SK-N-SH (cell line): ENCODE results near the gene HBG1. TPM values are rescaled to one million over a fixed set of nuclear protein-coding genes. Genes with fewer than 3 reads are reported as not detected.

Experiments
- CTCF ChIA-PET: fragments of 300-600, 350-600 bp; formaldehyde crosslinking; extraction: SDS; loops from one replicate; lab custom pipeline; 2021; lab: Yijun Ruan, JAX
- POLR2A ChIA-PET: fragments of 350-600 bp; sonication (Branson Sonifier 250); formaldehyde crosslinking; extraction: SDS; loops from one replicate; lab custom pipeline; 2020; ENCODE audit warnings: antibody characterized with exemption, inconsistent platforms; lab: Yijun Ruan, JAX
- DNase-seq: peaks from one replicate; pipeline ENCODE4 v3.0.0; 2012
- H2AFZ ChIP-seq: fragments of 200-600 bp; sonication (generic); 2 replicates; pipeline ENCODE4 v1.8.1; 2016; ENCODE audit warnings: antibody characterized with exemption, mild to moderate bottlenecking, low read depth
- H3F3A ChIP-seq: fragments of 200-600 bp; sonication (generic); replicated peaks from 2 replicates; pipeline ENCODE3; 2016; ENCODE audit warnings: antibody characterized with exemption, mild to moderate bottlenecking; ENCODE audit not compliant: insufficient read depth
- H3K27ac ChIP-seq, 2 experiments: fragments of 200-500 bp in 1 of 2; fragments of 200-600 bp in 1 of 2; sonication (Bioruptor generic) in 1 of 2; sonication (generic), shearing (Covaris generic) in 1 of 2; 2 replicates each; pipeline versions ENCODE4 v1.5.1 to v1.6.1; 2014 to 2016; ENCODE audit warnings: low read depth in 2 of 2, inconsistent platforms in 1 of 2, low read length in 1 of 2, mild to moderate bottlenecking in 1 of 2, mixed read lengths in 1 of 2
- H3K27me3 ChIP-seq: fragments of 200-600 bp; sonication (generic), shearing (Covaris generic); 2 replicates; pipeline ENCODE4 v1.6.1; 2016; ENCODE audit warnings: mixed run types; ENCODE audit not compliant: insufficient read depth
- H3K36me3 ChIP-seq, 2 experiments: fragments of 200-500 bp in 1 of 2; fragments of 200-600 bp in 1 of 2; sonication (Bioruptor generic) in 1 of 2; sonication (generic) in 1 of 2; replicated peaks in 1 of 2; 2 replicates each; pipeline versions ENCODE3 to v1.5.1; 2014 to 2016; ENCODE audit warnings: low read length in 1 of 2, mild to moderate bottlenecking in 1 of 2; ENCODE audit not compliant: insufficient read depth in 2 of 2, control insufficient read depth in 1 of 2
- H3K4me1 ChIP-seq, 2 experiments: fragments of 200-500 bp in 1 of 2; fragments of 200-600 bp in 1 of 2; sonication (Bioruptor generic) in 1 of 2; sonication (generic), shearing (Covaris generic) in 1 of 2; 2 replicates each; pipeline versions ENCODE4 v1.5.1 to v1.6.1; 2014 to 2016; ENCODE audit warnings: low read depth in 1 of 2, low read length in 1 of 2, mixed run types in 1 of 2; ENCODE audit not compliant: insufficient read depth in 2 of 2, control insufficient read depth in 1 of 2
- H3K4me2 ChIP-seq: fragments of 200-600 bp; sonication (generic), shearing (Covaris generic); 2 replicates; pipeline ENCODE4 v1.6.1; 2017; ENCODE audit warnings: mixed run types
- H3K4me3 ChIP-seq, 2 experiments: fragments of 200-500 bp in 1 of 2; fragments of 200-600 bp in 1 of 2; sonication (Bioruptor generic) in 1 of 2; sonication (generic), shearing (Covaris generic) in 1 of 2; 2 replicates each; pipeline versions ENCODE4 v1.5.1 to v1.8.1; 2014 to 2016; ENCODE audit warnings: low read depth in 2 of 2, inconsistent platforms in 1 of 2, low read length in 1 of 2, mild to moderate bottlenecking in 1 of 2, mixed read lengths in 1 of 2, moderate library complexity in 1 of 2
- H3K79me2 ChIP-seq: fragments of 200-600 bp; sonication (generic); 2 replicates; pipeline ENCODE4 v1.8.1; 2017; ENCODE audit warnings: mild to moderate bottlenecking; ENCODE audit not compliant: insufficient read depth
- H3K9ac ChIP-seq: fragments of 200-600 bp; sonication (generic); 2 replicates; pipeline ENCODE4 v1.6.1; 2017; ENCODE audit warnings: mixed run types
- H3K9me2 ChIP-seq: fragments of 200-600 bp; sonication (generic); 2 replicates; pipeline ENCODE4 v1.6.1; 2017; ENCODE audit warnings: mixed run types
- H3K9me3 ChIP-seq: fragments of 200-600 bp; sonication (generic); 2 replicates; pipeline ENCODE4 v1.6.1; 2017; ENCODE audit warnings: mixed run types, mild to moderate bottlenecking, moderate library complexity
- H4K20me1 ChIP-seq: fragments of 200-600 bp; sonication (generic); 2 replicates; pipeline ENCODE4 v1.6.1; 2017; ENCODE audit warnings: mild to moderate bottlenecking, mixed run types; ENCODE audit not compliant: insufficient read depth
- CHD2 ChIP-seq: fragments of 150-350 bp; IDR thresholded peaks from 2 replicates; pipeline ENCODE4 v1.6.1; 2018; ENCODE audit warnings: low read length; ENCODE audit not compliant: partially characterized antibody
- EP300 ChIP-seq, 2 experiments: IDR thresholded peaks; 2 replicates each; pipeline versions ENCODE4 v1.4.0 to v1.6.1; 2012; ENCODE audit warnings: borderline replicate concordance in 1 of 2, low read depth in 1 of 2, low read length in 1 of 2
- FOSL2 ChIP-seq: IDR thresholded peaks from 2 replicates; pipeline ENCODE4 v1.4.0; 2012; ENCODE audit warnings: low read depth, mild to moderate bottlenecking, moderate library complexity, borderline replicate concordance
- FOXM1 ChIP-seq: IDR thresholded peaks from 2 replicates; pipeline ENCODE4 v1.4.0; 2012; ENCODE audit warnings: low read depth, mild to moderate bottlenecking
- GABPA ChIP-seq: IDR thresholded peaks from 2 replicates; pipeline ENCODE4 v1.4.0; 2012; ENCODE audit warnings: low read depth, mild to moderate bottlenecking
- GATA2 ChIP-seq: sonication (generic); formaldehyde crosslinking; IDR thresholded peaks from 2 replicates; pipeline ENCODE4 v1.5.0; 2020; ENCODE audit warnings: mild to moderate bottlenecking, missing genetic modification reagents
- MEF2A ChIP-seq: IDR thresholded peaks from 2 replicates; pipeline ENCODE4 v1.4.0; 2012; ENCODE audit warnings: low read depth, borderline replicate concordance
- NRF1 ChIP-seq: IDR thresholded peaks from 2 replicates; pipeline ENCODE4 v1.6.1; 2012; ENCODE audit warnings: low read depth, mild to moderate bottlenecking, low read length
- RCOR1 ChIP-seq: fragments of 150-350 bp; IDR thresholded peaks from 2 replicates; pipeline ENCODE4 v1.6.1; 2017; ENCODE audit warnings: antibody characterized with exemption, low read length
- RFX5 ChIP-seq: IDR thresholded peaks from 2 replicates; pipeline ENCODE4 v1.6.1; 2012; ENCODE audit warnings: mild to moderate bottlenecking, improper control_type of control experiment, low read length
- RXRA ChIP-seq: IDR thresholded peaks from 2 replicates; pipeline ENCODE4 v1.4.0; 2012; ENCODE audit warnings: low read depth, mild to moderate bottlenecking, borderline replicate concordance
- SIN3A ChIP-seq: IDR thresholded peaks from 2 replicates; pipeline ENCODE4 v1.6.1; 2012; ENCODE audit warnings: low read depth, mild to moderate bottlenecking, low read length, moderate library complexity, borderline replicate concordance
- TAF1 ChIP-seq: IDR thresholded peaks from 2 replicates; pipeline ENCODE4 v1.6.1; 2012; ENCODE audit warnings: low read depth, mild to moderate bottlenecking, low read length, moderate library complexity, borderline replicate concordance
- WGBS: methylation state at CpG from one replicate; pipeline ENCODE4 v1.1.6; 2017; ENCODE audit warnings: low lambda C conversion rate; 5-methylcytosine and 5-hydroxymethylcytosine counted together
- polyA plus RNA-seq, 3 experiments: library from polyadenylated mRNA; depleted of rRNA; stranded (reverse); fragments of >200 nt; gene quantifications; 2 replicates each; pipeline ENCODE4 v1.2.3, GENCODE V29; 2012
- TF ChIP-seq, protein P1 (sequence below): IDR thresholded peaks from 2 replicates; pipeline ENCODE4 v1.4.0; 2012; ENCODE audit warnings: low read depth, borderline replicate concordance
- TF ChIP-seq, protein P2 (sequence below): IDR thresholded peaks from 2 replicates; pipeline ENCODE4 v1.4.0; 2012; ENCODE audit warnings: low read depth
- TF ChIP-seq, protein P3 (sequence below): fragments of 150-350 bp; IDR thresholded peaks from 2 replicates; pipeline ENCODE4 v1.6.1; 2017; ENCODE audit warnings: antibody characterized with exemption, low read length, low read depth, borderline replicate concordance
- TF ChIP-seq, protein P4 (sequence below): IDR thresholded peaks from 2 replicates; pipeline ENCODE4 v1.4.0; 2012; ENCODE audit warnings: low read depth, borderline replicate concordance

HBG1 gene
- polyA plus RNA-seq, 1 of the 3 experiments (the other 2 are of a cell fraction) = not detected

DNA sequence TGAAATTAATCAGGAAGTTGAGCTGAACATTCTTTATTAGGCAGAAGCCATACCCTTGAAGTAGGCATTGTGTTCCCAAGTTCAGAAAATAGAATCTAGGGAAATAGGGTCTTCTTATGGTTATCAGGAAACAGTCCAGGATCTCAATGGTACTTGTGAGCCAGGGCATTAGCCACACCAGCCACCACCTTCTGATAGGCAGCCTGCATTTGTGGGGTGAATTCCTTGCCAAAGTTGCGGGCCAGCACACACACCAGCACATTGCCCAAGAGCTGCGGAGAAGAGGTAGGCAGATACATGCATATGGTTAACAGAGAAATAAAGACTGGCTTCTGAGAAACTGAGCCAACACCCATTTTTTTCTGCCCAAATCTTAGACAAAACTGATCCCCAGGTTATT, 16.8 kb downstream of the HBG1 start:
- ChIA-PET CTCF (no interaction called here), POLR2A (no interaction called here)
- 31% methylated on average over 2 of the region's 2 CpGs for WGBS
- no peaks in the 10 kb centered on the region for H3K4me1 ChIP-seq
- no peak overlapping the region for H3K9ac ChIP-seq
- H3K79me2 ChIP-seq = no peaks in the 10 kb centered on the region
- no peaks in the 10 kb centered on the region for H3K9me2 ChIP-seq
- H3K27ac ChIP-seq = no peak overlapping the region
- no peaks in the 10 kb centered on the region for H3F3A ChIP-seq
- no peaks in the 10 kb centered on the region for H3K9me3 ChIP-seq
- DNase-seq = no peak
- TF ChIP-seq GABPA = no peak
- no peak for TF ChIP-seq CHD2
- no peak for TF ChIP-seq RFX5
- no peak for TF ChIP-seq RXRA
- TF ChIP-seq, protein P1, sequence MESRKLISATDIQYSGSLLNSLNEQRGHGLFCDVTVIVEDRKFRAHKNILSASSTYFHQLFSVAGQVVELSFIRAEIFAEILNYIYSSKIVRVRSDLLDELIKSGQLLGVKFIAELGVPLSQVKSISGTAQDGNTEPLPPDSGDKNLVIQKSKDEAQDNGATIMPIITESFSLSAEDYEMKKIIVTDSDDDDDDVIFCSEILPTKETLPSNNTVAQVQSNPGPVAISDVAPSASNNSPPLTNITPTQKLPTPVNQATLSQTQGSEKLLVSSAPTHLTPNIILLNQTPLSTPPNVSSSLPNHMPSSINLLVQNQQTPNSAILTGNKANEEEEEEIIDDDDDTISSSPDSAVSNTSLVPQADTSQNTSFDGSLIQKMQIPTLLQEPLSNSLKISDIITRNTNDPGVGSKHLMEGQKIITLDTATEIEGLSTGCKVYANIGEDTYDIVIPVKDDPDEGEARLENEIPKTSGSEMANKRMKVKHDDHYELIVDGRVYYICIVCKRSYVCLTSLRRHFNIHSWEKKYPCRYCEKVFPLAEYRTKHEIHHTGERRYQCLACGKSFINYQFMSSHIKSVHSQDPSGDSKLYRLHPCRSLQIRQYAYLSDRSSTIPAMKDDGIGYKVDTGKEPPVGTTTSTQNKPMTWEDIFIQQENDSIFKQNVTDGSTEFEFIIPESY = no peak
- TF ChIP-seq NRF1 = no peak
- no peak for TF ChIP-seq GATA2 (CRISPR knock-in tag)
- no peak for TF ChIP-seq TAF1
- TF ChIP-seq SIN3A = no peak
- no peak for TF ChIP-seq MEF2A
- no peak for TF ChIP-seq RCOR1
- TF ChIP-seq EP300 (IDR thresholded peaks at IDR 0.05; ENCODE audit: borderline replicate concordance in 1 of 2, low read depth in 1 of 2, low read length in 1 of 2) = no peak
- TF ChIP-seq, protein P2, sequence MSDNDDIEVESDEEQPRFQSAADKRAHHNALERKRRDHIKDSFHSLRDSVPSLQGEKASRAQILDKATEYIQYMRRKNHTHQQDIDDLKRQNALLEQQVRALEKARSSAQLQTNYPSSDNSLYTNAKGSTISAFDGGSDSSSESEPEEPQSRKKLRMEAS = no peak
- TF ChIP-seq, protein P3, sequence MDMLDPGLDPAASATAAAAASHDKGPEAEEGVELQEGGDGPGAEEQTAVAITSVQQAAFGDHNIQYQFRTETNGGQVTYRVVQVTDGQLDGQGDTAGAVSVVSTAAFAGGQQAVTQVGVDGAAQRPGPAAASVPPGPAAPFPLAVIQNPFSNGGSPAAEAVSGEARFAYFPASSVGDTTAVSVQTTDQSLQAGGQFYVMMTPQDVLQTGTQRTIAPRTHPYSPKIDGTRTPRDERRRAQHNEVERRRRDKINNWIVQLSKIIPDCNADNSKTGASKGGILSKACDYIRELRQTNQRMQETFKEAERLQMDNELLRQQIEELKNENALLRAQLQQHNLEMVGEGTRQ = no peak
- no peak for TF ChIP-seq FOSL2
- no peak for TF ChIP-seq FOXM1
- TF ChIP-seq, protein P4, sequence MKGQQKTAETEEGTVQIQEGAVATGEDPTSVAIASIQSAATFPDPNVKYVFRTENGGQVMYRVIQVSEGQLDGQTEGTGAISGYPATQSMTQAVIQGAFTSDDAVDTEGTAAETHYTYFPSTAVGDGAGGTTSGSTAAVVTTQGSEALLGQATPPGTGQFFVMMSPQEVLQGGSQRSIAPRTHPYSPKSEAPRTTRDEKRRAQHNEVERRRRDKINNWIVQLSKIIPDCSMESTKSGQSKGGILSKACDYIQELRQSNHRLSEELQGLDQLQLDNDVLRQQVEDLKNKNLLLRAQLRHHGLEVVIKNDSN = no peak
- H3K4me3 ChIP-seq = no peak overlapping the region
- H2AFZ ChIP-seq = no peak overlapping the region
- H3K36me3 ChIP-seq = no peaks in the 10 kb centered on the region
- no peaks in the 10 kb centered on the region for H4K20me1 ChIP-seq
- no peaks in the 10 kb centered on the region for H3K27me3 ChIP-seq
- no peak overlapping the region for H3K4me2 ChIP-seq
